Gastroesophageal sphincter (tissue), 3 donors: Measurements from ENCODE around the gene CBLB.

Experiments used
- CTCF ChIP-seq, 4 experiments: fragments of 200-600 bp in 2 of 4; fragments of 450-650 bp in 2 of 4; sonication (generic) in 1 of 4; IDR thresholded peaks; one replicate each; pipeline ENCODE4 v1.5.1; 2017 to 2019; ENCODE audit warnings: antibody characterized with exemption in 4 of 4, mild to moderate bottlenecking in 2 of 4, moderate library complexity in 2 of 4
- EP300 ChIP-seq: sonication (generic); formaldehyde crosslinking; IDR thresholded peaks from one replicate; pipeline ENCODE4 v1.6.1; 2017; ENCODE audit warnings: antibody characterized with exemption, mild to moderate bottlenecking
- POLR2A ChIP-seq, 2 donors: fragments of 450-650 bp; IDR thresholded peaks; one replicate each; pipeline ENCODE4 v1.6.1; 2017; ENCODE audit warnings: antibody characterized with exemption in 2 of 2, mild to moderate bottlenecking in 2 of 2, moderate library complexity in 1 of 2
- POLR2AphosphoS5 ChIP-seq: sonication (generic); formaldehyde crosslinking; IDR thresholded peaks from one replicate; pipeline ENCODE4 v1.6.1; 2017; ENCODE audit warnings: antibody characterized with exemption

DNA sequence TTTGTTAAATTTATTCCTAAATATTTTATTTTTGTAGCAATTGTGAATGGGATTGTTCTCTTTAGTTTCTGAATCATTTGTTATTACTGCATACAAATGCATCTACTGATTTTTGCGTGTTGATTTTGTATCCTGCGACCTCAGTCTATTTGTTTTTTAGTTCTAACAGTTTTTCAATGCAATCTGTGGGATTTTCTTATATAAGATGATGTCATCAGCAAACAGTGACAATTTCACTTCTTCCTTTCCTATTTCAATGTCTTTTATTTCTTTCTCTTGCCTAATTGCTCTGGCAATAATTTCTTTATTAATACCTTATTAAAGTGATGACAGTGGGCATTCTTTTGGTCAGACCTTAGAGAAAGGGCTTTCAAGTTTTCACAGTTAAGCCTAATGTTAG is 48.0 kb upstream of the CBLB start:
- TF ChIP-seq CTCF (IDR thresholded peaks at IDR 0.05): no peak
- TF ChIP-seq POLR2A (IDR thresholded peaks at IDR 0.05): no peak
- TF ChIP-seq POLR2AphosphoS5: no peak
- TF ChIP-seq EP300: no peak
